ENCODE data around the gene GRIA4. TPM values are rescaled to one million over a fixed set of nuclear protein-coding genes. Genes with fewer than 3 reads are reported as not detected.

Gene GRIA4
- polyA plus RNA-seq, 10 donors = 6.4 to 17.2 (median 10.8) TPM

DNA sequence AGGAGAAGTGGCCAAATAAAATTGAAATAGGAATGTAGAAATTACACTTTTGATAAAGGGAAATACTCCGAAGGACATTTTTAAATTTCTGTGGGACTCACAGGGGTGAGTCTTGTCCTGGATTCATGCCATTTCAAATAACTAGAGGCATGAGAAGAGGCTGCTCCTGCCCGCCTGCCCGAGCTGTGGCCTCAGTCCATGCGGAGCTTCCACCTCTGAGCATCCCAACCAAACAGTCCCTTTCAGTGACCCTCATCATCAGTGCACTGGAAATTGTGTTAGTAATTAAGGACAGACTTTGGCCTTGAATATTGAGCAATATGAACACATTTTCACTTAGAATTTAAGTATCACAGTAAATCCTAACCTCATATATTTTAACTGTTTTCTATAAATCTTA, 25.6 kb downstream of the GRIA4 start:
- no peak for DNase-seq

DNA sequence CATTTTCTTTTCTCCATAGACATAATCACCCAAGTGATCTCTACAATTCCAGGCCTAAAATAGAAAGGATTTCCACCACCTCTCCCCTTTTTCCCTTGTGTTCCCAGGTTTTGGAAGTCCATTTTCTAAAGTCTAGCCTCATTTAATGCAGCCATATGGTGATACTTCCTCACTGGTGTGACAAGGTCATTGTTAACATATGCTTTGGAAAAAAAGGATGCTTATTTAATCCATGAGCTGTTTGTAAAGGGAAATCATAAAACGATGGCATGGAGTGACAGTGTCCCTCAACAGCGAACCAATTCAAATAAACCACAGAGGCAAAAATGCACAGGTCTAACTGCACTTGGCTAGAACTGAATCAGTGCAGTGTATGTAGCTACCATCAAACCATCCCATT, 26.6 kb downstream of the GRIA4 start:
- DNase-seq = no peak

DNA sequence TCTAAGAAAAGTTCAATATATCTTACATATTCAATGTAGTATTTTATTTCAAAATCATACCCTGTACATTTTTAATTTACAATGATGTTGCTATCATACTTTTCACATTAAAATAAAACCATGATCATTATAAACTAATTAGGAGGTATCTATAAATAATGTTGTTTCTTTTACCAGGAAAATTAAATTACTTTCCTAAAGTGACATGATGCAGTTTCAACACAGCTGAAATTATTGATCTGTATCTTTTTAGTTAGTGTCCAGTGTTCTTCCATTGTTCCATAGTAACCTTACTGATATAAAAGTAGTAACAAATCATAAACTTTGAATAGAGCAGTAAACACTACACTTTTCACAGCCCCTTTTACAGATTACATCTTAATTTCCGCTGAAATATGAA, 29.7 kb downstream of the GRIA4 start:
- no peak for DNase-seq

DNA sequence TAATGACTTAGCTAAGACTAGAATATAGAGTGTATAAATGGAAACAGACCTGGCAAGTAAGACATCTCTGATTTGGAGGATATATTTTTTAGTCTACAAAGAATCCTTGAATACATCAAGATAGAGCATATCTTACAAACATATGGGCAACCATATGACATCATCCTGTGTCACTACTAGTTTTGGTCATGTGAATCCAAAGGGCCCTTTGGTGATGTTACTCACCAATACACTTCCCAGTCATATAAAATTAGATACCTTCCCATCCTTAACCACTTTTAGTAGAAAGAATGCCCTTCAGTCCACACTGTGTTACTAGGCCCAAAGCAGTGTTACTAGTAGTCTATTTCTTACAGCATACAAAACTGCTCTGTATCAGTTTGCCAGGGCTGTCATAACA, 31.6 kb downstream of the GRIA4 start:
- no peak for DNase-seq

DNA sequence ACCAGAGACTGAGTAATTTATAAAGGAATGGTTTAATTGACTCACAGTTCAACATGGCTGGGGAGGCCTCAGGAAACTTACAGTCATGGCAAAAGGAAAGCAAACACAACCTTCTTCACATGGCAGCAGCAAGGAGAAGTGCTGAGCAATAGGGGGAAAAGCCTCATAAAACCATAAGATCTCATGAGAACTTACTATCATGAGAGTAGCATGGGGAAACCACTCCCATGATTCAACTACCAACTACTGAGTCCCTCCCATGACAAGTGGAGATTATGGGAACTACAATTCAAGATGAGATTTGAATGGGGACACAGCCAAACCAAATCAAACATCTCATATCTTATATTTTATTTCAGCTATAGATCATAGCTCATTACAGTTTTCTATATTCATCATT, 33.0 kb downstream of the GRIA4 start:
- no peak for DNase-seq

DNA sequence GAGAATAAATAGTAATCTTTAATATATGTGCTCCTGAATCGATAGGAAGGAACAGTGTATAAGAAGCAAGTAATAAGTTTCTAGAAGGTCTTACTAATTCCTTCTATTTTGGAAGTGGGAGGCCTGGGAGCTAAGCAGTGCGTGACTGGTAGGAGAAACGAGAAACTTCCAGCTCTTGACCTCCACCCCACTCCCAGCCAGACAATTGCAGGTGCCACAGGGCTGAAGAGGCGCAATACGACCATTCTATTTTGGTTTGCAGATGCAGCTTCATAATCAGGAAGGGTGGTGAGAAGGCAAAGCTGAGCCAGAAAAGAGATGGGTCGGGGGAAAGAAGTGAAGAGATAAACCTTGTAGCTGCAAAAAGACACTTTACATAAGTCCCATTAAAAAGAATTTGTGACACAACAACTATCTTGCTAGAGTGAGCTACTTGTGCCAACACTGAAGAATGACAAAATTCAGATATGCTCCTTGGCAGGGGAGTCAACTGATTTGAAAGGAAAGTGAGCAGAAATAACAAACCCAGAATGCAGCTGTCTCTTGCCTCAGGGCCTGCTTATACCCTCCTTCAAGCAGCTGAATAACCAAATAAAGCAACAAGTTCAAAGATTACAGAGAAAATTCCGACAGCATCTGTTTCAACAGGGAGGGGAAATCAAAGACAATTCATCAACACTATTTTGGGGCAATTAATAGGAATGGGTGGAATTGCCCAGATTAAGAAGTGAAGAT, 35.1 kb downstream of the GRIA4 start:
- no peak for DNase-seq

DNA sequence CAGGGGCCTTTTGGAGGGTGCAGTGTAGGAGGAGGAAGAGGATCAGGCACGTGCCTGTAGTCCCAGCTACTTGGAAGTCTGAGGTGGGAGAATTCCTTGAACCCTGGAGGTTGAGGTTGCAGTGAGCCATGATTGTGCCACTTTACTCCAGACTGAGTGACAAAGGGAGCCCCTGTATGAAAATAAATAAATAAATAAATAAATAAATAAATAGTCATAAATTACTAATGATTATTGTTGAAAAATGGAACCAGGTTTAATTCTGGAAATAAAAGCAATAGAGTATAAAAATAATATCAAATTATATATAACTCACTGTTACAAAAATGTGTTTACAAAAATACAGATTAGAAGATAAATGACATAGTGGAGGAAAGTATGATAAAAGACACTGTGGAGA, 37.9 kb downstream of the GRIA4 start:
- DNase-seq = no peak

DNA sequence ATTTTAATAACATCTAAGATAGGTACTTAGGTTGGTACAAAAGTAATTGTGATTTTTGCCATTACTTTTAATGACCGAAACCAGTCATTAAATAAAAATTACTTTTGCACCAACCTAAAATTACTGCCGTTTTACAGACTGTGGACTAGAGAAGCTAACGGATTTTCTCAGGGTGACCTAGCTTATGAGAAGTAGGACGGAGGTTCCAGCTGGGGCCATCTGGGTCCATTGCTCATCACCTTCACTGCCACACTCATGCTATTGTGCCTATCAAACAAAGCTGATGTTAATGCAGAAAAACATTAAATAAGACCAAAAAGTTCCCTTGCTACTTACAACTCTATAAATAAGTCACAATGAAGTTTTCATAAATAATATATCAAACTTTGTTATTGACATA, 38.9 kb downstream of the GRIA4 start:
- no peak for DNase-seq

DNA sequence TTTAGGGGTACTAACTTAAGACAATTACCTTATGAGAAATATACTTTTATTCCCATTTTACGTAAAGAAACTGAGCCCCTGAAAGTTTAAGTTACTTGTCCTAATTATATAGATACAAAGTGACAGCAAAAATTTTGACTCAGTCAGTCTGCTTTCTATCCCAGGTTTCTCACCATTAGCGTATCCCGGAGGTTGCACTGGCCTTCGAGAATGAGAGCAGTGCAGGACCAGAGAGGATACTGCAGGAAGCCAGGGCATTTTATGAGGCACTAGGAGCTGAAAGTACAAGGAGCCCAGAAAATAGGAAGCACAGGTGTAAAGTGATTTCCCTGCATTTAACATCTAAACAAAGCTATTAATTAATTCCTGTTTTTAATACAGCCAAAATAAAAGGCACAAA, 55.4 kb downstream of the GRIA4 start:
- no peak for DNase-seq

DNA sequence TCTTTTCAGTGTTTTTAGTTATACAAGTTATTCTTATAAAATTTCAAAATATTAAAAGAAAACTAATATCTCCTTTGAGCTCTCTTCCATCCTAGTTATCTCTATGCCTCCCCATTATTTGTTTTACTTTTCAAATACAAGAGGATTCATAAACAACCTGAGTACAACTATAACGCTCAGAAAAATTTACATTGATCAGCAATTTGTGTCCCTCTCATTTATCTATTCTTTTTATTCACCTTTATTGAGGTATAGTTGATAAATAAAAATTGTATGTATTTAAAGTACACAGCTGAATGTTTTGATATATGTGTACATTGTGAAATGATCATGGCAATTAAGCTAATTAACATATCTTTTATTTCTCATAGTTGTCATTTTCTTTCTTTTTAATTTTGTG, 57.6 kb downstream of the GRIA4 start:
- no peak for DNase-seq

DNA sequence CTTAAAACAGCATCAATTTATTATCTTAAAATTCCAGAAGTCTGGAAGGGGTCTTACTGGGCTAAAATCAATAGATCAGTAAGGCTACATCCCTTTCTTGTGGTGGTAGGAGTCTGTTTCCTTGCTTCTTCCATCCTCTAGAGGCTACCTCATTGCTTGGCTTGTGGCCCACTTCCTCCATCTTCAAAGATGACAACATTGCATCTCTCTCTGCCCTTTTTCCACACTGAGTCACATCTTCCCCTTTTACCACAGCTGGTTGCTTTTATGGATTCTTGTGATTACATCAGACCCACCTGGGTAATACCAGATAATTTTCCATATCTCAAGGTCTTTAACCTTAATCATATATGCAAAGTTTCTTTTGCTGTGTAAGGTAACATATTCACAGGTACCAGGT, 60.9 kb downstream of the GRIA4 start:
- DNase-seq = no peak

DNA sequence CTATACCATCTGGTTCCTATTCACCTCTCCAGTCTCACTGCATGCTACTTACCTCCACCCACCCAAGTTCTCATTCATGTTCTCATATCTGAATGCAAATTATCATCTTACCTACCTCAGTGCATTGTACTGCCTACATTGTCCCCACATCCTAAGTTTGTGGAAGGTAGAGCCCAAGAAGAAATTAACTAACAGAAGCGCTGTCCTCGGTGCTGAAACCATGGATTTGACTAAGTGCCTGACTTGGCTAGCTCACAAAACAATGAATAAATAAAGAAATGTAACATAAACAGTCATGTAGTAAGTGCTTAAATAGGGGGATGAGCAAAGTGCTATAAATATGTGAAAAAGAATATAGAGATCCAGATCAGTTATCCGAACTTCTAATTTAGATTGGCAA, 63.2 kb downstream of the GRIA4 start:
- DNase-seq = peak; percentile 52 to 79 (median 73)

DNA sequence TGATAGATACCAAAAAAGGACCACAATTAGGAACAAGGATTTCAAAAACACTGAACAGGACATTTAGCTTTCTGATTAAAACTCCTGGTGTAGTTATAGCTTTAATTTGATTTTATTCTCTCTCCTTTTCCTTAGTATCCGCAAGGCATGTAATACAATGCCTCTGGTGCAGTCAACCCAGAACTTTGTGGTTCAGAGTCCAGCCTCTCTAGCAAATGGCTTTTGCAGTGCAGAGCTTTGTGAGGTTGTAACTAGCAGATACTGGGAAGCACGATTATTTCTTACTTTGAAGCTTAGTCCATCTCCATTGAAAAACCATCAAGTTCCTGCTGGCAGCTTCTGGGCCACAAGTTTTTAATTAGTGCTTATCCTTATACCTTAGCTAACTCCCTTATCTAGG, 79.8 kb downstream of the GRIA4 start:
- DNase-seq = no peak

DNA sequence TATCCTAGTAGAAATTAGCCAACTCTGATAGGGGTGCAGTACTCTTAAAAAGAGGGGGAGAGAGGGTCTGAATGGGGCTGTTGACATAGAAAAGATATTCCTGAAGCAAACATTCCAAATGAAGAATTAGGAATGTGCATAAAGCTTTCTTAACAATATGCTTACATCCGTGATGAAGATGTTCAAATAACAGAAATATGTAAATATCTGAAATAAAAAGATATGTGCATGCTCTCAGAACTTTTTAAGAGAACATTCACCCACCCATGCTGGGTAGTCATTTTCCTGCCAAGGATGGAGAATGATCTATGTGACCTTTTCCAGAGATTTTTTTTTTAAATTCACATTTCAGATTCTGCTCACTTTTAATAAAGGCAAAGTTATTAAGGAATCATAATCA, 80.6 kb downstream of the GRIA4 start:
- no peak for DNase-seq

DNA sequence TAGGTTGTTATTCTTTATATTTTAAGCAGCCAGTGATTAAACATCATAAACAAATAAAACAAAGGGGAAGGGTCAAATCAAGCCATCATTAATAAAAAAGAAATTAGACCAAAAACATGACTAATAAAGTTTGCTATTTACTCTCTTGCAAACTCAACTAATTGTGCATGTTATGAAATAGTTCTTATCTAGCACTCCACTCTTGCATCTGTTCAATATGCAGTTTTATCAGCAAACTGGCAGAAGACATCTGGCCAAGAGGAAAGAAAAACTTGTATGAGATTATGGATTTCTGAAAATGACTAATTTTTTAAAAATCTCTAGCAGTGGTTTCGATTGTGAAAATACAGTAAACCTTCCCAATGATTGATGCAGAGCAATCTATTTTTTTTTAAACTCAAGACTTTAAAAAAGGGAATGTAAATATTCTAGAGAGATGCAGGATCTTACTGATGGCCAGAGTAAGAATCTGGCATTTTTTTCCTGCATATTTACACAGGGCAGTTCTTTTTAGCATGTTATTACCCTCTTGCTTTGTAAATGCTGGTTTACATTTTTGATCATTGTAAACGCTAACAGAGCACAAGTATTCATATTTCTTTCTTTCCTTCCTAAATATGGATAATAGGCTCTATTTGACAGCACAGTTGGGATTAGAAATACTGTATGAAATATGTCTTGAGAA, 83.3 kb downstream of the GRIA4 start:
- no peak for DNase-seq

DNA sequence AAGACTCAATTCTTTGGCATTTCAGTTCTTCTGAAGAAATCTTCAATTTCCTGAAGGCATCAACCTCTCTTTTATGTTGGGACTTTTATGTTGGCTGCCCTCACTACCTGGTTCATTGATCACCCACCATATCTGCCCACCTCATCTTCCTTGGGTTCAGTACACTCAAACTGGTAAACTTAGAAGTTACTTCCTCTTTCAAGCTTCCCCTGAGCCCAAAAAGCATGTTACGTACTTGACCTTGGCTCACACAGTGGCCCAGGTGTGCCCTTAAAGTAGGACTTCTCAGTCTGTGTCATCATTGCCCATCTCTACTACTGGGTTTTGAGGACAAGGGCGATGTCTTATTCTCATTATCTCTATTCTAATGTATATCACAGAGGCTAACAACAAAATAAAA, 86.1 kb downstream of the GRIA4 start:
- no peak for DNase-seq

DNA sequence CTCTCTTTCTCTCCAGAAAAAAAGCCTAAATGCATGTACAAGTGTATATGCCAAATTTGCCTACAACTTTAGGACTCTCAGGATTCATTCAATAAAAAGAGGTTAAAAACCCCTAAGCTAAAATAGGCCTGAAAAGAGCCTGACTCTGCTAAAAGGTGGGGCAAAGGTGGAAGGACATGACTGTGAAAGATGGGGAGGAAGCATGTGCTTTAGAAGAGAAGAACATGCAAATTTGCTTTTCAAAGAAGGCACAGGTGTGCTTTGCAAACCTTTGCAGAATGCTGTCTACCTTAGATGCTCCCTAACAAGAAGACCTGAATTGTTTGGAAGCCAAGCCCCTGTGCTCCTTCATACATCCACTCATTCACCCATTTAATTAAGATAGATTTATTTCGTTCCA, 87.4 kb downstream of the GRIA4 start:
- no peak for DNase-seq

DNA sequence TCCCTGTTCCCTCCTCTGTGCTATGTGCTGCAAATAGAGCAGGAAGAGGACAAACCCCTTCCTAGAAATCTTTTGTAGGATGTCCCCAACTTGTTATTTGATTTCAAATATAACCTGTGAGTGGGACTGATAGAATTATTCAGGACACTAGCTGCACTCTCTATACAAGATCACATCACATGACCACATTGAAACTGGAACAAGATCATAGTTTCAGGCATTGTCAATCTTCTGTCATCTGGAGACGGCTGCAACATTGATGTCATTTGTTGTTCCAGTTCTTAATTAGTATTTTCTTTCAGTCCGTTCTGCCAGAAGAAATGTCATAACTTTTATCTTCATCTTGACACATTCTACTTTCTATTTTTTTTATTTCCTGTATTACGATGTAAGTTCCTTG, 89.3 kb downstream of the GRIA4 start:
- no peak for DNase-seq

DNA sequence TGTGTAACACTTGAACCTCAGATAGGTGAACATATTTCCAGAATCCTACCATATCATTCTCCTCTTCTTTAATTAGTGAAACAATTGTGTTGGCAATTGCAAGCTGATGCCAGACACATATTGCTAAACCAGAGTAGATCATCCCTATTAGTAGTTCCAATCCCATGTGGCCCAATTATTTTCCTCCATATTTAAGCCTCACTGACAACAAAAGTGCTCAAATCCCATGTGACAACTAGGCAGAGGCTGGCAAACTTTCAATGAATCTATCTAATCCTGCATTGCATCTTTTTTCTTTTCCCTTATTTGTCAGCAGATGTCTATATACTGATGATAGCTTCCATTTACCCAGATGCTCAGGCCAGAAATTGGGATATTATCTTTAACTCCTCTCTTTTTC, 90.4 kb downstream of the GRIA4 start:
- DNase-seq = no peak

DNA sequence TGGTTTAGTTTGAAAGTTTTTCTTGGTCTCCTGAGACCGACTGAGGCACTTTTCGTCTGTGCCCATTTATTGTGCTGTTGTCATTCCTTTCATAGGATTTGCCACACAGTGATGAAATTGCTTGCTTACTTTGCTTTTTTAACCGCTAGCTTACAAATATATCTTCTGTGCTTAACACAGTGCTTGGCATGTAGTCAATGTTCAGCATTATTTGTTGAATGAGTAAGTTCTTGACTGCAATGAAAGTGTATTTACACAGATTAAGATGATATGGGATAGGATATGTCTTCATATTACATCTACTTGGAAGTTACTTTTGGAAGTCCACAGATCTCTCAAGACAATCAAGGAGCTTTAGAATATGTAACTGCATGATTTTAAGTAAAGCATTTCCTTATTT, 91.2 kb downstream of the GRIA4 start:
- no peak for DNase-seq

DNA sequence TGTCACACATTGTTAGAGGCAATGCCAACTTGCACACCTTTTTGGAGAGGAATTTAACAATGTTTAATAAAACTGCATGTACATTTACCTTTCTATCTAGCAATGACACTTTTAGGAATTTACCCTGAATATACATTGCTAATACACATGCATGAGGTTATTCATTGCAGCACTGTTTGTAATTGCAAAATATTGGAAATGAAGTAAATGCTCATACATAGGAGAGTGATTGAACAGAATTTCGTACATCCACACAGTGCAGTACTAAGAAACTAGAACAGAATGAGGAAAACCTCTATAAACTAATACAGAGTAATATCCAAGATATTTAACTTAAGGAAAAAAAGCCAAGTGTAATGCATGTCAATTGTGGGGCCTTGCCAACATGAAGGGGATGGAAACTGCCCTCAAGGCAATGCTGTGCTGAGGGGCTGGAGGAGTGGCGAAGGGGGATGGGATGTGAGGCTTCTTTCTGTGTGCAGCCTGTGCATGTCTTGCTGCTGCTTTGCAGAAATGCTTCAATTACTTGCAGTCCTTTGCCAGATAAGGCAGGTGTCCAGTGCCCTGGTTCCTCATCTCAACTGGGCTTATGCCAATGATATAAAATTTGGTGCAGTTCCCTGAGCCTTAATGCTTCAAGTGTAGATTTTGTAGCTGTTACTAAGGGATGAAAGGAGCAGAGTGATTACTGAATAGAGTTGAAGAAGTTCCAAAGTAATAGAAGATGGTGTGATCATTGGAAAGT, 96.1 kb downstream of the GRIA4 start:
- no peak for DNase-seq

DNA sequence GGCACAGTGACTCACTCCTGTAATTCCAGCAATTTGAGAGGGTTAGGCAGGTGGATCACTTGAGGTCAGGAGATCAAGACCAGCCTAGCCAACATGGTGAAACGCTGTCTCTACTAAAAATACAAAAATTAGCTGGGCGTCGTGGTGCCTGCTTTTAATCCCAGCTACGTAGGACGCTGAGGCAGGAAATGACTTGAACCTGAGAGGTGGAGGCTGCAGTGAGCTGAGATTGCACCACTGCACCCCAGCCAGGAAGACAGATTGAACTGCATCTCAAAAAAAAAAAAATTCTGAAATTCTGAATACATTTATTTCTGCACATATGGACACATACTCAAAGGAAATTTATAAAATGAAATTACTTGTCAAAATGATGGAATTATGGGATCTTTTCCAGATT, 103.2 kb downstream of the GRIA4 start:
- no peak for DNase-seq

DNA sequence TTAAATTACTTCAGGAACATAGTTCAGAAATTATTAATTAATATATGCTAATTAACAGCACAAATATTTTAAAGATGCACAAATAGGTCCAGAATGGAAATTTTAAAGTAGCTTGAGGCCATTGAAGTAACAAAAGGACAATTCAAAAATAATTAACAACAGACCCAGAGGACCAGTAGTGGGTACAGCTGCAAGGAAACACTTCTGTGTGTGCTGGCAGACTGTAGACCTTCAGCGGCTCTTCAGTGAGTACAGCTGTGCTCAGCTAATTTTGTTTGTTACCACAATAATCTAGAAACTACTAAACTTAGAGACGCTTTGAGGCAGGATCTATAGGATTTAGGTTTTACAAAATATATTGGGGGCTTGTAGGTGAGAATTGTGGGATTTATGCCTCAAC, 103.8 kb downstream of the GRIA4 start:
- no peak for DNase-seq

Data from muscle of back (tissue), 11 donors.